Upper lobe of right lung (tissue), 1 donor: ENCODE results near the gene MAML3. TPM values are rescaled to one million over a fixed set of nuclear protein-coding genes. Genes with fewer than 3 reads are reported as not detected.

Experiments
- ATAC-seq: fragments of 200-7000 bp; cut with Tn5 transposase; one replicate; pipeline ENCODE4 v1.9.1; 2020; ENCODE audit warnings: mild to moderate bottlenecking, moderate library complexity
- DNase-seq: peaks from one replicate; pipeline ENCODE4 v3.0.0-alpha.2; 2020
- H3K27ac ChIP-seq: fragments of 200-600 bp; one replicate; pipeline ENCODE4 v1.8.0; 2022
- H3K27me3 ChIP-seq: fragments of 200-600 bp; one replicate; pipeline ENCODE4 v1.8.0; 2022; ENCODE audit warnings: mild to moderate bottlenecking
- H3K36me3 ChIP-seq: fragments of 200-600 bp; one replicate; pipeline ENCODE4 v1.8.0; 2022
- H3K4me1 ChIP-seq: fragments of 200-600 bp; one replicate; pipeline ENCODE4 v1.8.0; 2022
- H3K4me3 ChIP-seq: fragments of 200-600 bp; one replicate; pipeline ENCODE4 v1.8.0; 2022; ENCODE audit warnings: mild to moderate bottlenecking
- H3K9me3 ChIP-seq: fragments of 200-600 bp; one replicate; pipeline ENCODE4 v1.8.0; 2022
- intact Hi-C: fragments of 100-400 bp; cut with DNase I; formaldehyde crosslinking; loops from one replicate; pipeline ENCODE4 v1.11.0; 2022
- total RNA-seq: library from RNA; stranded (reverse); fragmentation: NEBNext Ultra II Directional; extraction: Animal tissue kit (Norgen Biotek cat#: 25700); gene quantifications from one replicate; pipeline ENCODE4 v1.2.1, GENCODE V29; 2021
- TF ChIP-seq, protein P1 (sequence below): fragments of 200-600 bp; IDR thresholded peaks from one replicate; pipeline ENCODE4 v1.8.0; 2022; ENCODE audit warnings: antibody characterized with exemption
- donor health status: DM: no; HTN: yes; CAD: no; lungs with severe emphysema.

Gene MAML3
- total RNA-seq, 1 donor from 2014 or later: 13.1 TPM

DNA sequence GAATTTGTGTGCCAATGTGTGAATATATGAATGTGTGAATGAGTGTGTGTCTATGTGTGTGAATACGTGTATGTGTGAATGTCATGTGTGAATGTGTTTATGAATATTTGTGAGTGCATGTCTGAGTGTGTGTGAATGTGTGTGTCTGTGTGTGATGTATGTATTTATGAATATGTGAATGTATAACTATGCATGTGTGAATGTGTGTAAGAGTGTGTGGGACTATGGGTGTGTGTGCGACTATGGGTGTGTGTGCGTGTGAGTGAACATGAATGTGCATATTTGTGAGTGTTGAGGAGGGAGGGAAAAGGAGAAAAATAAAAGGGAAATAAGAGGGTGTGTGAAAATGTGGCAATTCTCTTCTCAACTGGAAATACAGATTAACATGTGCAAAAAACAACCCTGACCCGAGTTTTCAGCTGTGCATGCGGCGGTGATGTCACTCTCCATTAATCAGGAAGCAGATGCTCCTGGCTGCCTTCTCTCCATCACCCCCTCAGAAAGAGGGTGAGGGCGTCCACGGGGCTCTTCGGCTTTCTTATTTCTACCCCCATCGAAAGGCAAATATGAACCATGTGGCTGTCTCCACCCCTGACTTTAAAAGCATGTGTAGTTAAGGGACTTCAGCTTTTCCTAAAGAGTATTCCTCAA, 219.8 kb downstream of the MAML3 start:
- no peak for ATAC-seq
- Histone ChIP-seq H3K36me3 (no peaks in the 10 kb centered on the region), H3K4me1 (no peaks in the 10 kb centered on the region), H3K9me3 (no peaks in the 10 kb centered on the region), H3K4me3 (no peak overlapping the region), H3K27ac (no peak overlapping the region), H3K27me3 (no peaks in the 10 kb centered on the region)
- DNase-seq: no peak
- intact Hi-C loops: no loop called here
- TF ChIP-seq, protein P1, sequence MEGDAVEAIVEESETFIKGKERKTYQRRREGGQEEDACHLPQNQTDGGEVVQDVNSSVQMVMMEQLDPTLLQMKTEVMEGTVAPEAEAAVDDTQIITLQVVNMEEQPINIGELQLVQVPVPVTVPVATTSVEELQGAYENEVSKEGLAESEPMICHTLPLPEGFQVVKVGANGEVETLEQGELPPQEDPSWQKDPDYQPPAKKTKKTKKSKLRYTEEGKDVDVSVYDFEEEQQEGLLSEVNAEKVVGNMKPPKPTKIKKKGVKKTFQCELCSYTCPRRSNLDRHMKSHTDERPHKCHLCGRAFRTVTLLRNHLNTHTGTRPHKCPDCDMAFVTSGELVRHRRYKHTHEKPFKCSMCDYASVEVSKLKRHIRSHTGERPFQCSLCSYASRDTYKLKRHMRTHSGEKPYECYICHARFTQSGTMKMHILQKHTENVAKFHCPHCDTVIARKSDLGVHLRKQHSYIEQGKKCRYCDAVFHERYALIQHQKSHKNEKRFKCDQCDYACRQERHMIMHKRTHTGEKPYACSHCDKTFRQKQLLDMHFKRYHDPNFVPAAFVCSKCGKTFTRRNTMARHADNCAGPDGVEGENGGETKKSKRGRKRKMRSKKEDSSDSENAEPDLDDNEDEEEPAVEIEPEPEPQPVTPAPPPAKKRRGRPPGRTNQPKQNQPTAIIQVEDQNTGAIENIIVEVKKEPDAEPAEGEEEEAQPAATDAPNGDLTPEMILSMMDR: no peak

DNA sequence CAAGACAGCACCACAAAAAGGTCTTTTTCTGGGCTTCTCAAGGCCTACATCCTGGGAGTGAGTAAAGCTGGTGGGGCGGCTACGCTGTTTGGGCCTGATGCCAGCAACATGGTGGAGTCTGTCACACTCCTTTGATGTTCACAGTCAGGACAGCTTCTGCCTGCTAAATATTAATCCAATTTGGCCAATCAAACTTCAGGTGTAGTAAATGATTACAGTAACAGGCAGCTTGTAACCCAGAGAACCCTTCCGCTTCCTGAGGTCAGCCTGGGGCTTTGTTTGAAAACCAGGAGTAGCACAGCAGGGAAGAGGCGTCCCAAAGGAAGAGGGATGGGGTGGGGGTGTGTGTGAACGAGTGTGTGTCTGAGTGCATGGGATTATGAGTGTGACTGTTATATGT, 220.4 kb downstream of the MAML3 start:
- intact Hi-C loops: no loop called here
- TF ChIP-seq, protein P1: no peak
- no peaks in the 10 kb centered on the region for H3K27me3 ChIP-seq
- DNase-seq (no peak), ATAC-seq (no peak)
- no peaks in the 10 kb centered on the region for H3K4me1 ChIP-seq
- H3K36me3 ChIP-seq: no peaks in the 10 kb centered on the region
- H3K9me3 ChIP-seq: no peaks in the 10 kb centered on the region
- no peak overlapping the region for H3K4me3 ChIP-seq
- H3K27ac ChIP-seq: no peak overlapping the region

DNA sequence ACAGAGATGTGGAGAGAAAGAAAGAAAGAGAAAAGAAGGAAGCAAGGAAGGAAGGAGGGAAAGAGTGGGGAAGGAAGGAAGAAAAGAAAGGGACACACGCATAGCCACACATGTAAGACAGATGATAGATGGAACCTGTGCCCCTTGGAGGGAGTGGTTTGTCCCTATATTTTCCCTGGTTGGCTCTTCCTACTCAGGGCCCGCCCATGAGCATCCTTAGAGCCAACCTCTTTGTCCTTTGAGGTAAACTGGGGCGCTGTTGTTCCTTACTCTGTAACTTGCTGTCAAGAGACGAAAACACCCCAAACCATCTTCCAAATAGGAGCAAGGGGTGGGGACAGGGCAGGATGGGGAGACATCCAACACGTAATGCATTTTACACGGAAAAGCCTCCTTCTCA, 220.9 kb downstream of the MAML3 start:
- H3K27ac ChIP-seq: no peak overlapping the region

DNA sequence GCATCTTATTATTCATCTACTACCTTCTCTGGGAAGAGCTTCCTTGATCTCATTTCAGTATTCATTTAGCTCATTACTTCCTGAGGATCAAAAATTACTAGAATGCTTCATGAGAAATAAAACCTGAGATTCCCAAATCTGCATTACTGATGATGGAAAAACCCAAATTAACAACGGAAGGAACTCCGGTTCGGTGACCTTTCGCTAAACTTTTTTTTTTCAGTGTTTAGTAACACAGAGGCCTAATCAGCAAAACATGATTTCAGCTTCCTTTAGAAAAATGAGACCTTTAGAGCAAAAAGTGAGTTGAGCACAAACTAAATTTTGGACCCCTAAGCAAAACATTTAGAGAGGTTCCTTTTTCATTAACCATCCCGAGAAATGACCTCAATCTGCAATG, 229.2 kb downstream of the MAML3 start:
- no peak overlapping the region for H3K27ac ChIP-seq
- TF ChIP-seq, protein P1: no peak
- H3K4me3 ChIP-seq: no peak overlapping the region
- peaks cover 31% of the 10 kb centered on the region for H3K4me1 ChIP-seq
- H3K27me3 ChIP-seq: no peaks in the 10 kb centered on the region
- intact Hi-C loops: no loop called here
- ATAC-seq: no peak
- H3K36me3 ChIP-seq: no peaks in the 10 kb centered on the region
- no peak for DNase-seq
- H3K9me3 ChIP-seq: no peaks in the 10 kb centered on the region

More for the DNA sequence above, 220.9 kb downstream of the MAML3 start:
- no peak for DNase-seq
- Histone ChIP-seq H3K4me3 (no peak overlapping the region), H3K9me3 (no peaks in the 10 kb centered on the region), H3K4me1 (no peaks in the 10 kb centered on the region), H3K36me3 (no peaks in the 10 kb centered on the region), H3K27me3 (no peaks in the 10 kb centered on the region)
- TF ChIP-seq, protein P1: no peak
- no peak for ATAC-seq
- intact Hi-C loops: no loop called here

DNA sequence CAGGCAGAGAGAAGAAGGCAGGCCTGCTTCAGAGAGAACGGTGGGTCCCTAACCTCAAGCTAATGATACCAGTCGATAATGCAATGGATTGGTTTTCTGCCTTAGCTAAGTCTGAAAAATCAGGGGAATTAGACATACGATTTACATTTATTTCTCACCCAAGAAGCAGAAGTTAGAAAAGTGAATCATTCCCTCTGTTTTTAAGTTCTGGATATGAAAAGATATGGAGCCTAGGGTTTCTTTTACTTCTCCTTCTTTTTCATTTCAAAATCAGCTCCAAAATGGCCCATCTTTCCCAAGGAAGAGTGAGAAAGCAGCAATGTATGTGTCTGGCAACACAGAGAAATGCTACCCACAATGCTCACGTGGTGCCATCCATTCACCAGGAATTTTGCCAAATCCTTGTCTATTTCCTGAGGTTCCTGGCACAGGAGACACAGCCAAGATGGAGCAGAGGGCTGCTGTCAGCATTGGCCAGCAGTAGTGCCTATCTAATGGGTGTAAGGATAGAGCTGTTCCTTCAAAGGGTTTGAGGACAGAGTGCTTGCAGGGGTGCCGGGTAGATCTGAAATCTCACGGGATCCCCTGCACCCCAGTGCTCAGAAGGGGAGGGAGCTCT, 231.5 kb downstream of the MAML3 start:
- no peak overlapping the region for H3K27ac ChIP-seq
- no peak overlapping the region for H3K4me3 ChIP-seq
- no peaks in the 10 kb centered on the region for H3K36me3 ChIP-seq
- intact Hi-C loops: no loop called here
- ATAC-seq: no peak
- TF ChIP-seq, protein P1: no peak
- H3K27me3 ChIP-seq: no peaks in the 10 kb centered on the region
- H3K9me3 ChIP-seq: no peaks in the 10 kb centered on the region
- peaks cover 48% of the 10 kb centered on the region for H3K4me1 ChIP-seq
- no peak for DNase-seq
